Measurements from ENCODE around the gene HOXB6. TPM values are rescaled to one million over a fixed set of nuclear protein-coding genes. Genes with fewer than 3 reads are reported as not detected.

The HOXB6 gene
- total RNA-seq, 1 experiment from 2014 or later, result 196 TPM

DNA sequence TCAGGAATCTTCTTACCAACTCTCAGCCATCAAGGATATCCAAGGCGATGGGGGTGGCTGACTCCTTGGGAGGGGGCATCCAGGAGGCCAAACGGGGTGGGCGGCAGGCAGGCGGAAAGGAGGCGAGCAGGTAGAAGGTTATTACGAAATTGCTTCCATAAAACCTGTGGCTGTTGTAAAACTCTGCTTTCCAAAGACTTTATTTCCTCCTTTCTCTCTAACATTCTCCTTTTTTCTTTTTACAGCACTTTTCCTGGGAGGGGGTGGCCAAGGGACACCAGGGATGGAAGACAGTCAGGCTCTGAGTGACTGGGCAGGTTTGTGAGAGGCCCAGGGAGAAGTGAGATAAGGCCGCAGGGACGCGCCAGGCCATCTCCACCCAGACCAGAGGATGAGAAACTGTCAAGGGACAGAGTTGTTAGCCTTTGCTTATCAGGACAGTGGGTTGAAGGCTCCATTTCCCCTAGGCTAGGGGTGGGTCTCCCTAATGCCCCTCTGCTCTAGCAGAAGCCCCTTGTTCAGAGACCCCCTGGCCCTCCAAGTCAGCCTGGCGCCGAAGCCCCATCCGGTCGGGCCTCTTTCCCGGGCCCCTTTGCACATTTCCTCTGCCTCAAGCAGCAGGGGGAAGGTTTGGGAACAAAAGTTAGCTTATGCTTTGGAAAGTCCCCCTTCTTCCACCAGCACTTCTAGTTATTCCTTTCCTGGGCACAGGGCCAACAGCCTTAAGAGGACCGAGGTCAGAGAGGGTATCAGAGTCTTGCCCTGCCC is 26.3 kb upstream of the HOXB6 start:
- Histone ChIP-seq H3K27me3 (ENCODE audit: control insufficient read depth, insufficient read depth, low read length) (no peaks in the 10 kb centered on the region), H3K9me3 (ENCODE audit: control insufficient read depth, insufficient read depth, low read depth, low read length) (no peaks in the 10 kb centered on the region), H3K36me3 (ENCODE audit: control insufficient read depth, insufficient read depth, low read length) (peaks cover 10% of the 10 kb centered on the region; the same call in 1 of the 2 replicates), H3K4me3 (ENCODE audit: low read depth in 2 of 2, low read length in 2 of 2) (no peak overlapping the region), H3K4me1 (ENCODE audit: control insufficient read depth, insufficient read depth, low read length) (peaks cover 34% of the 10 kb centered on the region), H3K27ac (ENCODE audit: low read length) (no peak overlapping the region)
- in situ Hi-C loops (cut with HindIII; ENCODE audit: low pct_unique_long_range_greater_than_20kb, low sequenced_read_pairs) (no loop called here), intact Hi-C loops (cut with micrococcal nuclease; ENCODE audit: unreplicated experiment) (no loop called here)
- no TSS peak for BruUV-seq (replicated peaks)
- ATAC-seq (no peak), DNase-seq (ENCODE audit: low read depth, low spot score) (no peak)
- TF ChIP-seq SIN3A (IDR thresholded peaks at IDR 0.05; ENCODE audit: borderline replicate concordance, insufficient read depth, low read depth, low read length) (no peak), REST (IDR thresholded peaks at IDR 0.05; ENCODE audit: insufficient read depth in 1 of 2, low read depth in 2 of 2, low read length in 1 of 2) (no peak), POLR2AphosphoS5 (IDR thresholded peaks at IDR 0.05; ENCODE audit: low read depth, low read length) (no peak), CTCF (IDR thresholded peaks at IDR 0.05) (no peak), TCF7L2 (IDR thresholded peaks at IDR 0.05; ENCODE audit: low read depth, low read length) (no peak)
- ChIA-PET POLR2A (no interaction called here), CTCF (no interaction called here)

- POLR2A ChIA-PET, result no interaction called here
- ATAC-seq (no peak), DNase-seq (ENCODE audit: low read depth, low spot score) (no peak)
- intact Hi-C loops (cut with micrococcal nuclease; ENCODE audit: unreplicated experiment) (no loop called here), in situ Hi-C loops (cut with HindIII; ENCODE audit: low pct_unique_long_range_greater_than_20kb, low sequenced_read_pairs) (no loop called here)
- no peaks in the 10 kb centered on the region for H3K9me3 ChIP-seq (ENCODE audit: control insufficient read depth, insufficient read depth, low read depth, low read length)
- peaks cover 34% of the 10 kb centered on the region for H3K4me1 ChIP-seq (ENCODE audit: control insufficient read depth, insufficient read depth, low read length)
- TF ChIP-seq TCF7L2 (IDR thresholded peaks at IDR 0.05; ENCODE audit: low read depth, low read length) (no peak), POLR2AphosphoS5 (IDR thresholded peaks at IDR 0.05; ENCODE audit: low read depth, low read length) (no peak; the same call in 1 of the 2 replicates), REST (IDR thresholded peaks at IDR 0.05; ENCODE audit: insufficient read depth in 1 of 2, low read depth in 2 of 2, low read length in 1 of 2) (no peak), CTCF (IDR thresholded peaks at IDR 0.05) (no peak)
- no TSS peak for BruUV-seq (replicated peaks)
- H3K36me3 ChIP-seq (ENCODE audit: control insufficient read depth, insufficient read depth, low read length), result 0 out of 2 replicates have a peak, but pooled peaks cover 4% of the 10 kb centered on the region
- no peak overlapping the region for H3K27ac ChIP-seq (ENCODE audit: low read length)
- CTCF ChIA-PET, result no interaction called here
- H3K27me3 ChIP-seq (ENCODE audit: control insufficient read depth, insufficient read depth, low read length), result no peaks in the 10 kb centered on the region
- no peak overlapping the region for H3K4me3 ChIP-seq (ENCODE audit: low read depth in 2 of 2, low read length in 2 of 2)
These were observed 25.5 kb upstream of the HOXB6 start for GRCh38 chr17:48630009-48630924.
